Transverse colon (tissue), 4 donors: Measurements from ENCODE around the gene ERICH2. TPM values are rescaled to one million over a fixed set of nuclear protein-coding genes. Genes with fewer than 3 reads are reported as not detected.
"Not testable (repeated sequence)": the region's sequence is repeated elsewhere in the genome, so short reads cannot be mapped to it uniquely, and the experiment has no call there.

Source experiments
- DNase-seq: peaks from one replicate; pipeline ENCODE4 v3.0.0-alpha.2; 2019
- H3K27ac ChIP-seq, 4 donors: fragments of 200-600 bp; sonication (generic); 2 replicates each; pipeline ENCODE4 v1.5.1; 2016 to 2018; ENCODE audit warnings: inconsistent platforms in 4 of 4
- H3K27me3 ChIP-seq: fragments of 200-600 bp; sonication (generic); 2 replicates; pipeline ENCODE4 v1.5.1; 2017; ENCODE audit warnings: inconsistent platforms
- H3K36me3 ChIP-seq, 4 donors: fragments of 200-600 bp; sonication (generic); 2 replicates each; pipeline ENCODE4 v1.5.1; 2017 to 2019; ENCODE audit warnings: inconsistent platforms in 4 of 4
- H3K4me1 ChIP-seq, 4 donors: fragments of 200-600 bp; sonication (generic); 2 replicates each; pipeline ENCODE4 v1.5.1; 2017 to 2020; ENCODE audit warnings: inconsistent platforms in 4 of 4
- H3K4me3 ChIP-seq, 4 donors: fragments of 200-600 bp; sonication (generic); 1 replicate in 1 of 4; 2 replicates in 3 of 4; pipeline versions ENCODE4 v1.5.1 to v1.6.1; 2017 to 2019; ENCODE audit warnings: inconsistent platforms in 4 of 4
- H3K9me3 ChIP-seq, 2 donors: fragments of 200-600 bp; sonication (generic); 2 replicates each; pipeline ENCODE4 v1.5.1; 2017 to 2019; ENCODE audit warnings: inconsistent platforms in 2 of 2
- CTCF ChIP-seq, 5 experiments: fragments of 200-600 bp in 3 of 5; fragments of 450-650 bp in 2 of 5; sonication (generic) in 3 of 5; IDR thresholded peaks; 1 replicate in 2 of 5; 2 replicates in 3 of 5; pipeline ENCODE4 v1.5.1; 2016 to 2017; ENCODE audit warnings: antibody characterized with exemption in 5 of 5, inconsistent platforms in 3 of 5, mild to moderate bottlenecking in 2 of 5, moderate library complexity in 1 of 5
- EP300 ChIP-seq: sonication (generic); formaldehyde crosslinking; IDR thresholded peaks from one replicate; pipeline ENCODE4 v1.6.1; 2017; ENCODE audit warnings: antibody characterized with exemption, low read depth
- POLR2A ChIP-seq: fragments of 450-650 bp; IDR thresholded peaks from one replicate; pipeline ENCODE4 v1.6.1; 2016; ENCODE audit warnings: antibody characterized with exemption, mild to moderate bottlenecking, moderate library complexity
- POLR2AphosphoS5 ChIP-seq, 3 donors: sonication (generic); formaldehyde crosslinking; IDR thresholded peaks; one replicate each; pipeline ENCODE4 v1.6.1; 2016; ENCODE audit warnings: antibody characterized with exemption in 3 of 3
- WGBS, 2 donors: methylation state at CpG; one replicate each; pipeline ENCODE4 v1.1.5; 2018; ENCODE audit warnings: low coverage in 1 of 2; 5-methylcytosine and 5-hydroxymethylcytosine counted together
- in situ Hi-C, 4 donors: fragments of 200-750 bp; cut with MboI; loops; one replicate each; pipeline versions ENCODE4 v1.15.0 to v1.15.1; 2017; ENCODE audit warnings: low sequenced_read_pairs in 3 of 4, low pct_ligation_motif_present in 1 of 4, low pct_unique_long_range_greater_than_20kb in 1 of 4
- intact Hi-C: fragments of 100-400 bp; cut with DNase I; formaldehyde crosslinking; loops from one replicate; pipeline ENCODE4 v1.15.1; 2023; ENCODE audit warnings: low total_unique reads
- total RNA-seq, 4 donors: library from RNA; depleted of rRNA; stranded (reverse); fragments of >200 nt; gene quantifications; one replicate each; pipeline ENCODE4 v1.1.0, GENCODE V29; 2016

The ERICH2 gene
- total RNA-seq, 4 donors from 2014 or later = not detected

GRCh38 chr2:170733798-170734600, 36.2 kb upstream of the ERICH2 start:
- Histone ChIP-seq H3K36me3 (no peaks in the 10 kb centered on the region), H3K27ac (no peak overlapping the region), H3K4me3 (no peak overlapping the region), H3K4me1 (no peaks in the 10 kb centered on the region), H3K9me3 (no peaks in the 10 kb centered on the region), H3K27me3 (no peaks in the 10 kb centered on the region)
- in situ Hi-C loops = no loop called here
- intact Hi-C loops = no loop called here
- no peak for DNase-seq
- TF ChIP-seq POLR2AphosphoS5 (IDR thresholded peaks at IDR 0.05) (no peak), EP300 (no peak), POLR2A (no peak), CTCF (IDR thresholded peaks at IDR 0.05) (no peak)
- 0% methylated on average over 1 of the region's 1 CpG; no CpG with 5 or more reads in 1 of the 2 donors for WGBS, 2 donors

DNA sequence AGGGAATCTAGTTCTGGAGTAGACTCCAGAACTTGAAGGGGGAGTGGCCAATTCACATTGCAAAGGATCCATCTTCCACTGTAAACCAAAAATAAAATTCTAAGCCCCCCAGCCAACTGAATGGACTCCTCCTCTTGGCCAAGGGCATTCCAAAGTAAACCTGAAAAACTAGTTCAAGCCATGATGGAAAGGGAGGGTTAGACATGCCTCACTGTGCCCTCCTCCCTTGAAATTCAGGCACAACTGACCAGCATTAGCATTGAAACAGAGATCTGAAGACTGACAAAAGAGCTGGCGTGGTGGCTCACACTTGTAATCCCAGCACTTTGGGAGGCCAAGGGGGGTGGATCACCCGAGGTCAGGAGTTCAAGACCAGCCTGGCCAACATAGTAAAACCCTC, 35.6 kb upstream of the ERICH2 start:
- H3K36me3 ChIP-seq, intact Hi-C loops, H3K4me3 ChIP-seq, DNase-seq, H3K4me1 ChIP-seq, H3K9me3 ChIP-seq, H3K27me3 ChIP-seq, in situ Hi-C loops, H3K27ac ChIP-seq: not testable (repeated sequence)
- 71% methylated on average over 2 of the region's 2 CpGs; no CpG with 5 or more reads in 1 of the 2 donors for WGBS, 2 donors

GRCh38 chr2:170736628-170737027, 33.5 kb upstream of the ERICH2 start:
- Histone ChIP-seq H3K4me1 (no peaks in the 10 kb centered on the region), H3K4me3 (no peak overlapping the region), H3K27ac (no peak overlapping the region), H3K27me3 (no peaks in the 10 kb centered on the region), H3K9me3 (no peaks in the 10 kb centered on the region), H3K36me3 (no peaks in the 10 kb centered on the region)
- 38 to 80% methylated on average over 1 of the region's 1 CpG for WGBS, 2 donors
- TF ChIP-seq EP300 (no peak), POLR2AphosphoS5 (IDR thresholded peaks at IDR 0.05) (no peak), POLR2A (no peak), CTCF (IDR thresholded peaks at IDR 0.05) (no peak)
- no peak for DNase-seq
- in situ Hi-C loops (no loop called here), intact Hi-C loops (no loop called here)

DNA sequence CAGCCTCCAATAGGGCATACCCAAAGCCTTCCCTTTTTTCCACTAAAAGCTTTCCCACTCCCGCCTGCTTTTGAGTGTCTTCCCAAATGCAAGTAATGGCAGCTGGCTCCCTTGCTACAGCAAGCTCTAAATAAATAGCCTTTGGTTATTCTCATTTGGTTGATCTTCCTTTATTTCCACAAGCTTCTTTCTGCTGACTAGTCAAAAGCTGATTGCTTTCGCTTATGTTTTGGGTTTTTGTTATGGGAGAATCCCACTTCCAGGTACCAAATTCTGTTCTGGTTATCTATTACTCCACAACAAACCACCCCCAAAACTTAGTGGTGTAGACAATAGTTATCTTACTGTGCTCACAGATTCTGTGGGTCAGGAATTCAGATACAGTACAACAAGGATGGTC, 32.8 kb upstream of the ERICH2 start:
- H3K4me3 ChIP-seq = no peak overlapping the region
- in situ Hi-C loops = no loop called here

More for the DNA sequence above, 32.8 kb upstream of the ERICH2 start:
- TF ChIP-seq CTCF (IDR thresholded peaks at IDR 0.05) (no peak), POLR2AphosphoS5 (IDR thresholded peaks at IDR 0.05) (no peak), POLR2A (no peak), EP300 (no peak)
- Histone ChIP-seq H3K4me1 (no peaks in the 10 kb centered on the region), H3K36me3 (no peaks in the 10 kb centered on the region), H3K27ac (no peak overlapping the region), H3K9me3 (no peaks in the 10 kb centered on the region), H3K27me3 (no peaks in the 10 kb centered on the region)
- no peak for DNase-seq
- intact Hi-C loops = no loop called here
- WGBS, 2 donors = 96 to 100% methylated on average over 1 to 2 of the region's 2 CpGs
